Cardiac septum (tissue), 1 donor: Measurements from ENCODE around the gene ABCC8. TPM values are rescaled to one million over a fixed set of nuclear protein-coding genes. Genes with fewer than 3 reads are reported as not detected.

Source experiments
- total RNA-seq: library from RNA; stranded (reverse); fragmentation: NEBNext Ultra II Directional; extraction: Animal tissue kit (Norgen Biotek cat#: 25700); gene quantifications from one replicate; pipeline ENCODE4 v1.2.1, GENCODE V29; 2021
- donor health status: DM: no; HTN: no; CAD: no.

The ABCC8 gene
- total RNA-seq, 1 donor from 2014 or later, result 3.9 TPM

Other genes starting within 250 kb of the ABCC8 start
- gene NUCB2, start 200.1 kb downstream of the ABCC8 start, total RNA-seq, result 91.6 TPM
- 2.0 TPM for gene NCR3LG1, start 125.0 kb downstream of the ABCC8 start, total RNA-seq
- 9.8 TPM for gene KCNJ11, start 88.2 kb downstream of the ABCC8 start, total RNA-seq
- not detected for gene USH1C, start 67.6 kb upstream of the ABCC8 start, total RNA-seq
- not detected for gene OTOG, start 70.4 kb upstream of the ABCC8 start, total RNA-seq
- not detected for gene MYOD1, start 242.7 kb upstream of the ABCC8 start, total RNA-seq